K562 (cell line): Measurements from ENCODE around the gene TSPAN1. TPM values are rescaled to one million over a fixed set of nuclear protein-coding genes. Genes with fewer than 3 reads are reported as not detected.

Experiments
- ELF1 ChIP-seq: fragments of 200-800 bp; sonication (Bioruptor generic); IDR thresholded peaks from 2 replicates; pipeline ENCODE4 v1.6.1; 2016; ENCODE audit warnings: missing genetic modification characterization, missing compliant biosample characterization
- SNRNP70 ChIP-seq: fragments of 200-400 bp; formaldehyde crosslinking; optimal IDR thresholded peaks from 2 replicates; pipeline ENCODE3; 2017; ENCODE audit warnings: low read depth, low read length
- ZBTB40 ChIP-seq, 2 experiments: fragments of 450-650 bp in 1 of 2; sonication (generic) in 1 of 2; formaldehyde crosslinking in 1 of 2; IDR thresholded peaks; 2 replicates each; pipeline versions ENCODE4 v1.7.1 to v1.9.0; 2016 to 2022; ENCODE audit warnings: inconsistent platforms in 1 of 2, mild to moderate bottlenecking in 1 of 2, missing genetic modification reagents in 1 of 2
- ZNF436 ChIP-seq: fragments of 250-450, 450-650 bp; sonication (Bioruptor Pico); formaldehyde crosslinking; IDR thresholded peaks from 2 replicates; pipeline ENCODE4 v1.7.0; 2020; ENCODE audit warnings: mild to moderate bottlenecking
- polyA plus RNA-seq, 8 experiments: library from polyadenylated mRNA; depleted of rRNA in 4 of 8; stranded (reverse) in 5 of 8; unstranded in 3 of 8; fragments of >200 nt; fragmentation: Nextera tagmentation in 2 of 8; fragmentation: Illumina TruSeq in 1 of 8; extraction: Ambion mirVana in 2 of 8; extraction: Trizol in 1 of 8; gene quantifications; 2 replicates each; pipeline versions ENCODE4 v1.2.1 to v1.2.3, GENCODE V29; 2011 to 2014; ENCODE audit warnings: inconsistent platforms in 1 of 8, missing spikeins in 1 of 8
- total RNA-seq, 7 experiments: library from RNA; depleted of rRNA in 6 of 7; stranded (reverse); fragments of >200 nt in 6 of 7; fragmentation: Illumina TruSeq in 2 of 7; extraction: Trizol in 2 of 7; gene quantifications; 2 replicates each; pipeline versions ENCODE4 v1.2.1 to v1.2.3, GENCODE V29; 2011 to 2021; ENCODE audit warnings: low replicate concordance in 1 of 7

Gene TSPAN1
- total and polyA plus RNA-seq, 9 of the 15 experiments (the other 6 are each of a cell fraction or from before 2014, with no cell fraction given) = 0.58 TPM; not detected in 8

- TF ChIP-seq ZBTB40 (IDR thresholded peaks at IDR 0.05) (0 out of 2 replicates have a peak, but pooled peaks have one; percentile 6), ZBTB40 (CRISPR knock-in tag; IDR thresholded peaks at IDR 0.05) (no peak), ZNF436 (CRISPR knock-in tag) (0 out of 2 replicates have a peak, but pooled peaks have one; percentile 19), ELF1 (0 out of 2 replicates have a peak, but pooled peaks have one; percentile 21), SNRNP70 (no peak)
These were observed 44.3 kb upstream of the TSPAN1 start (continued) for GRCh38 chr1:46130606-46131005.
